Breast epithelium (tissue), 4 donors: ENCODE results near the gene ZNF529. TPM values are rescaled to one million over a fixed set of nuclear protein-coding genes. Genes with fewer than 3 reads are reported as not detected.

ENCODE experiments used
- DNase-seq, 2 donors: peaks; one replicate each; pipeline ENCODE4 v3.0.0-alpha.2; 2019; ENCODE audit warnings: low spot score in 2 of 2
- H3K27ac ChIP-seq, 2 donors: fragments of 200-600 bp; sonication (generic) in 1 of 2; one replicate each; pipeline ENCODE4 v1.5.1; 2016 to 2019; ENCODE audit warnings: mild to moderate bottlenecking in 1 of 2
- H3K27me3 ChIP-seq, 2 donors: fragments of 200-600 bp; sonication (generic) in 1 of 2; one replicate each; pipeline versions ENCODE4 v1.5.1 to v1.6.0; 2017 to 2019; ENCODE audit warnings: control low read depth in 1 of 2, mild to moderate bottlenecking in 1 of 2
- H3K36me3 ChIP-seq: fragments of 200-600 bp; one replicate; pipeline ENCODE4 v1.5.1; 2019
- H3K4me1 ChIP-seq, 2 donors: fragments of 200-600 bp; sonication (generic); one replicate each; pipeline ENCODE4 v1.5.1; 2016 to 2019; ENCODE audit warnings: control low read depth in 1 of 2
- H3K4me3 ChIP-seq, 3 donors: fragments of 200-600 bp; sonication (generic); 1 replicate in 2 of 3; 2 replicates in 1 of 3; pipeline ENCODE4 v1.5.1; 2016 to 2019; ENCODE audit warnings: mild to moderate bottlenecking in 3 of 3, moderate library complexity in 2 of 3
- H3K9me3 ChIP-seq, 2 donors: fragments of 200-600 bp; sonication (generic) in 1 of 2; one replicate each; pipeline ENCODE4 v1.5.1; 2016 to 2019; ENCODE audit warnings: control low read depth in 1 of 2
- CTCF ChIP-seq, 3 donors: fragments of 450-650 bp; IDR thresholded peaks; one replicate each; pipeline ENCODE4 v1.5.1; 2016 to 2017; ENCODE audit warnings: antibody characterized with exemption in 3 of 3, mild to moderate bottlenecking in 3 of 3, moderate library complexity in 3 of 3
- POLR2A ChIP-seq: fragments of 450-650 bp; IDR thresholded peaks from one replicate; pipeline ENCODE4 v1.6.1; 2016; ENCODE audit warnings: antibody characterized with exemption, mild to moderate bottlenecking, moderate library complexity
- POLR2AphosphoS5 ChIP-seq, 3 donors: sonication (generic); formaldehyde crosslinking; IDR thresholded peaks; one replicate each; pipeline ENCODE4 v1.6.1; 2017; ENCODE audit warnings: antibody characterized with exemption in 3 of 3
- intact Hi-C: fragments of 100-400 bp; cut with DNase I; formaldehyde crosslinking; loops from one replicate; pipeline ENCODE4 v1.15.1; 2023; ENCODE audit warnings: low total_unique reads
- total RNA-seq, 3 donors: library from RNA; depleted of rRNA; stranded (reverse); fragments of >200 nt; gene quantifications; one replicate each; pipeline ENCODE4 v1.1.0, GENCODE V29; 2016

ZNF529 gene
- total RNA-seq, 3 donors from 2014 or later, result 8.2 to 20.3 (median 14.7) TPM

- Histone ChIP-seq H3K36me3 (peaks cover 9% of the 10 kb centered on the region), H3K27me3 (no peaks in the 10 kb centered on the region), H3K4me1 (no peaks in the 10 kb centered on the region), H3K27ac (no peak overlapping the region), H3K9me3 (peaks cover 49 to 54% of the 10 kb centered on the region in 2 donors), H3K4me3 (no peak overlapping the region)
- no peak for DNase-seq
- TF ChIP-seq POLR2AphosphoS5 (IDR thresholded peaks at IDR 0.05), result no peak
- TF ChIP-seq POLR2A, result no peak
- TF ChIP-seq CTCF (IDR thresholded peaks at IDR 0.05), result no peak
- intact Hi-C loops, result no loop called here
Observed at GRCh38 chr19:36579255-36579654, 6.2 kb upstream of the ZNF529 start.

- no peak overlapping the region for H3K27ac ChIP-seq
- no peak for DNase-seq
- H3K27me3 ChIP-seq, result no peaks in the 10 kb centered on the region
- peaks cover 36 to 41% of the 10 kb centered on the region in 2 donors for H3K9me3 ChIP-seq
- TF ChIP-seq CTCF (IDR thresholded peaks at IDR 0.05) (no peak), POLR2A (no peak), POLR2AphosphoS5 (IDR thresholded peaks at IDR 0.05) (no peak)
- H3K4me1 ChIP-seq, result no peaks in the 10 kb centered on the region
- no peak overlapping the region for H3K4me3 ChIP-seq
- peaks cover 9% of the 10 kb centered on the region for H3K36me3 ChIP-seq
- intact Hi-C loops, result no loop called here
Observed at GRCh38 chr19:36577271-36577996, 4.3 kb upstream of the ZNF529 start.

GRCh38 chr19:36574741-36575140 is 1.6 kb upstream of the ZNF529 start:
- no peak for DNase-seq
- H3K4me3 ChIP-seq, result peak overlapping the region in 2 of 3 donors; percentile 86 to 96
- intact Hi-C loops, result no loop called here
- H3K27me3 ChIP-seq, result no peaks in the 10 kb centered on the region
- H3K36me3 ChIP-seq, result no peaks in the 10 kb centered on the region
- no peaks in the 10 kb centered on the region for H3K4me1 ChIP-seq
- TF ChIP-seq CTCF (IDR thresholded peaks at IDR 0.05), result no peak
- no peak for TF ChIP-seq POLR2AphosphoS5 (IDR thresholded peaks at IDR 0.05)
- TF ChIP-seq POLR2A, result no peak
- no peak overlapping the region for H3K27ac ChIP-seq
- H3K9me3 ChIP-seq, result peaks cover 15 to 40% of the 10 kb centered on the region in 2 donors

GRCh38 chr19:36573895-36574720 is 1.0 kb upstream of the ZNF529 start:
- Histone ChIP-seq H3K9me3 (peaks cover 14 to 40% of the 10 kb centered on the region in 2 donors), H3K36me3 (peaks cover 2% of the 10 kb centered on the region), H3K4me1 (no peaks in the 10 kb centered on the region), H3K4me3 (peak overlapping the region; percentile 86 to 96 (median 94)), H3K27ac (peak overlapping the region; percentile 89 to 94), H3K27me3 (no peaks in the 10 kb centered on the region)
- no peak for DNase-seq
- intact Hi-C loops, result no loop called here
- TF ChIP-seq POLR2AphosphoS5 (IDR thresholded peaks at IDR 0.05), result no peak
- no peak for TF ChIP-seq POLR2A
- TF ChIP-seq CTCF (IDR thresholded peaks at IDR 0.05), result no peak

GRCh38 chr19:36572593-36573019 is 486 bp downstream of the ZNF529 start:
- Histone ChIP-seq H3K36me3 (peaks cover 6% of the 10 kb centered on the region), H3K4me3 (peak overlapping the region; percentile 86 to 96 (median 94)), H3K4me1 (no peaks in the 10 kb centered on the region), H3K9me3 (peaks cover 24 to 40% of the 10 kb centered on the region in 2 donors), H3K27ac (peak overlapping the region; percentile 89 to 94), H3K27me3 (no peaks in the 10 kb centered on the region)
- TF ChIP-seq CTCF (IDR thresholded peaks at IDR 0.05), result no peak
- TF ChIP-seq POLR2AphosphoS5 (IDR thresholded peaks at IDR 0.05), result no peak
- TF ChIP-seq POLR2A, result no peak
- DNase-seq, result no peak
- intact Hi-C loops, result no loop called here
